Measurements from ENCODE around the gene EIF1B.

The EIF1B gene

GRCh38 chr3:40337136-40338108 lies 27.9 kb downstream of the EIF1B start:
- no peaks in the 10 kb centered on the region for H3K9me2 ChIP-seq (replicated peaks; ENCODE audit: control insufficient read depth, low read length)
- no peaks in the 10 kb centered on the region for H3K9me3 ChIP-seq (ENCODE audit: control insufficient read depth, insufficient read depth, low read length)
- H3K36me3 ChIP-seq (ENCODE audit: control insufficient read depth, low read length) = no peaks in the 10 kb centered on the region
- no peak overlapping the region for H3K4me3 ChIP-seq (ENCODE audit: low read length)
- H3K27me3 ChIP-seq (ENCODE audit: control insufficient read depth, low read length) = peaks cover 6% of the 10 kb centered on the region; the same call in 1 of the 2 replicates
- no peak overlapping the region for H3K27ac ChIP-seq (ENCODE audit: low read depth, low read length)
- H3K4me2 ChIP-seq (ENCODE audit: low read length) = no peak overlapping the region
- H3K79me2 ChIP-seq (ENCODE audit: control insufficient read depth, low read length) = no peaks in the 10 kb centered on the region
- no peaks in the 10 kb centered on the region for H3F3A ChIP-seq (ENCODE audit: control insufficient read depth, insufficient read depth)
- no peaks in the 10 kb centered on the region for H4K20me1 ChIP-seq (ENCODE audit: control insufficient read depth, insufficient read depth, low read depth, low read length)
- TF ChIP-seq EZH2phosphoT487 (IDR thresholded peaks at IDR 0.05; ENCODE audit: borderline replicate concordance, low read length) (no peak), CTCF (IDR thresholded peaks at IDR 0.05; ENCODE audit: low read depth, low read length, poor library complexity, severe bottlenecking) (no peak)
- no peaks in the 10 kb centered on the region for H3K4me1 ChIP-seq (ENCODE audit: control insufficient read depth, low read length)

GRCh38 chr3:40339871-40340270 lies 30.4 kb downstream of the EIF1B start:
- H3K4me3 ChIP-seq (ENCODE audit: low read length) = no peak overlapping the region
- TF ChIP-seq CTCF (IDR thresholded peaks at IDR 0.05; ENCODE audit: low read depth, low read length, poor library complexity, severe bottlenecking) (no peak), EZH2phosphoT487 (IDR thresholded peaks at IDR 0.05; ENCODE audit: borderline replicate concordance, low read length) (no peak)
- no peaks in the 10 kb centered on the region for H3K9me2 ChIP-seq (replicated peaks; ENCODE audit: control insufficient read depth, low read length)
- H3K4me1 ChIP-seq (ENCODE audit: control insufficient read depth, low read length) = no peaks in the 10 kb centered on the region
- H3F3A ChIP-seq (ENCODE audit: control insufficient read depth, insufficient read depth) = no peaks in the 10 kb centered on the region
- H3K27ac ChIP-seq (ENCODE audit: low read depth, low read length) = no peak overlapping the region
- H3K79me2 ChIP-seq (ENCODE audit: control insufficient read depth, low read length) = no peaks in the 10 kb centered on the region
- H3K36me3 ChIP-seq (ENCODE audit: control insufficient read depth, low read length) = no peaks in the 10 kb centered on the region
- no peaks in the 10 kb centered on the region for H3K9me3 ChIP-seq (ENCODE audit: control insufficient read depth, insufficient read depth, low read length)
- H3K4me2 ChIP-seq (ENCODE audit: low read length) = no peak overlapping the region
- no peaks in the 10 kb centered on the region for H4K20me1 ChIP-seq (ENCODE audit: control insufficient read depth, insufficient read depth, low read depth, low read length)
- peaks cover 6% of the 10 kb centered on the region; the same call in 1 of the 2 replicates for H3K27me3 ChIP-seq (ENCODE audit: control insufficient read depth, low read length)

GRCh38 chr3:40340541-40341170 lies 31.1 kb downstream of the EIF1B start:
- H3K36me3 ChIP-seq (ENCODE audit: control insufficient read depth, low read length) = no peaks in the 10 kb centered on the region
- H3K27me3 ChIP-seq (ENCODE audit: control insufficient read depth, low read length) = peaks cover 6% of the 10 kb centered on the region; the same call in 1 of the 2 replicates
- no peak overlapping the region for H3K27ac ChIP-seq (ENCODE audit: low read depth, low read length)

More at GRCh38 chr3:40340541-40341170, 31.1 kb downstream of the EIF1B start:
- no peak overlapping the region for H3K4me3 ChIP-seq (ENCODE audit: low read length)
- H3K4me1 ChIP-seq (ENCODE audit: control insufficient read depth, low read length) = no peaks in the 10 kb centered on the region
- H3K9me2 ChIP-seq (replicated peaks; ENCODE audit: control insufficient read depth, low read length) = no peaks in the 10 kb centered on the region
- H3K9me3 ChIP-seq (ENCODE audit: control insufficient read depth, insufficient read depth, low read length) = no peaks in the 10 kb centered on the region
- TF ChIP-seq EZH2phosphoT487 (IDR thresholded peaks at IDR 0.05; ENCODE audit: borderline replicate concordance, low read length) (no peak), CTCF (IDR thresholded peaks at IDR 0.05; ENCODE audit: low read depth, low read length, poor library complexity, severe bottlenecking) (no peak)
- H4K20me1 ChIP-seq (ENCODE audit: control insufficient read depth, insufficient read depth, low read depth, low read length) = no peaks in the 10 kb centered on the region
- H3F3A ChIP-seq (ENCODE audit: control insufficient read depth, insufficient read depth) = no peaks in the 10 kb centered on the region
- no peak overlapping the region for H3K4me2 ChIP-seq (ENCODE audit: low read length)
- H3K79me2 ChIP-seq (ENCODE audit: control insufficient read depth, low read length) = no peaks in the 10 kb centered on the region

All from DOHH2 (cell line).